Superior temporal gyrus (tissue), 1 donor: ENCODE results near the gene PPARGC1A.

Experiments
- DNase-seq: peaks from one replicate; pipeline ENCODE4 v3.0.0-alpha.2; 2016; ENCODE audit errors: extremely low spot score

Gene PPARGC1A

GRCh38 chr4:23844961-23845360, 44.9 kb downstream of the PPARGC1A start:
- DNase-seq, result no peak

GRCh38 chr4:23839279-23839678, 50.6 kb downstream of the PPARGC1A start:
- DNase-seq, result no peak

GRCh38 chr4:23838607-23839006, 51.2 kb downstream of the PPARGC1A start:
- DNase-seq, result no peak

DNA sequence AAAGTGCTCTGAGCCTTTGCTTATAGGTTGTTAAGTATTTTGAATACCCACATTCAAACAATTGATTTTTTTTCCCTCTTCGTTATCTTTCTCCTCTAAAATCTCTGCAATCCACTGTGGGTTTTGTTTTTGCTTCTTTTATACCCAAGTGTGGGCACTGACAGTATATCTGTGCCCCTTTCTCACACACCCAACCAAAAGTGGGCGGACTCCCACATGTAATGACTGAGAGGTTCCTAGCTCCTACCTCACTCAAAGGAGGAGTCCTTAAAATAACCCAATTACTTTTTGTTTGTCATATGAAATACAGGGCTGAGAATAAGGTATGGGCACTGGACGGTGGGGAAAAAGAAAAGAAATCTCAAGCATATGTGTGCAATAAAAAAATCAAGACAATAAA, 51.7 kb downstream of the PPARGC1A start:
- no peak for DNase-seq

GRCh38 chr4:23837371-23837770, 52.5 kb downstream of the PPARGC1A start:
- no peak for DNase-seq

- DNase-seq, result no peak
Measured at GRCh38 chr4:23835774-23836478, 53.9 kb downstream of the PPARGC1A start.

DNA sequence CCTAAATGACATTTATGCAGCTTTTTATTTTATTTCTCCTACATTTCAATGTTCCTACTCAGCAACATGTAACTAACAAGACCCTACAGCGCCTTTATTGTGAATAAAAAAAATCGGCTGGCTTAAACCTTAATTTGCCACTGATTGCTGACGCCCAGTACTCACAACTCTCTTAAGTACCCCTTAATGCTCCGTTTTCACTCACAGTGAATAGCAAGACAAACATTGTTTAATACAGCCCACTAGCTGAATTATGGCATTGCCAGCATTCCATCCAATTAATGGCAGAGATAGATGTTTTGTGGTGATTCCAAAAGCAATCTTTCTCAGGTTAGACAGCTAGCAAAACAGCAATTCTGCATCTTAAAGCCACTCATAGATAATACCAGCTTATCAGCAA, 61.1 kb downstream of the PPARGC1A start:
- no peak for DNase-seq

- DNase-seq, result no peak
Measured at GRCh38 chr4:23828020-23828715, 61.7 kb downstream of the PPARGC1A start.

DNA sequence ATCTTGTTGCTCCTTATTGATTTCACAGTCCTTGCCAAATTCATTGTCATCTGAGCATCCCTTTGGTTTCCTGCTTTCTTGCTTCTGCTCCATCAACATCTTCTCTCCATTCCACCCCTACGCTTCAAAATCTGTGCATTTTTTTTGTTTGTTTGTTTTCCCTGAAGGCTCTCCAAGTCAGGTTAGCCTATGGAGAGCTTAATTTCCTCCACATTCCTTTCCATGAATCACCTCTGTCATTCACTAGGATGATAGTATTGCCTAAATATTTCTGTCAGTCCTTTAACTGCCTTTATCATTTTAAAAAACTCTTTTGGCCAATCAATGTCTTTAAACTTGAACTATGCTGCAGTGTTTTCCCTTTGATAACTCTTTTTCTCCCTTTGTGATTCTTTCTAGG, 67.7 kb downstream of the PPARGC1A start:
- DNase-seq, result no peak

DNA sequence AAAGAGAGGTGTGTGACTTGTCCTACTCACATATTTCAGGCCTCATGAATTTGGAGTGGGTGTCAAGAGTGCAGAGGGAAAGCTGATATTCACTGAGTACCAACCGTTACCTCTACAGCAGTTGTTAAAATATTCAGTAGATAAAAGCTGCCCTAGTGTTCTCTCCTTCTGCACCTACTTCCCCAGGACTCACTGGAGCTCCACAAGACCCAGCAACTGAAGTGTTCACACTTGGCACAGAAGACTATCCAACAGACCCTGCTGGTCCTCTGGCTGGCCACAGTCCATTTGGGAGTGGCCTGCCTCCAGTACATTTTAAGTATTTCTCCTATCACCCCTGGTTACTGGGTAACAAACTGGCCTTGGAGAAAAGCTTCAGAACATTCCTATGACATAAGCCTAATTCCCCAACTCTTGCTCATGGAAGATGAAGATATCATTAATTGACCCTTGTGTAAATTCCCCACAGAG, 70.8 kb downstream of the PPARGC1A start:
- DNase-seq, result no peak

DNA sequence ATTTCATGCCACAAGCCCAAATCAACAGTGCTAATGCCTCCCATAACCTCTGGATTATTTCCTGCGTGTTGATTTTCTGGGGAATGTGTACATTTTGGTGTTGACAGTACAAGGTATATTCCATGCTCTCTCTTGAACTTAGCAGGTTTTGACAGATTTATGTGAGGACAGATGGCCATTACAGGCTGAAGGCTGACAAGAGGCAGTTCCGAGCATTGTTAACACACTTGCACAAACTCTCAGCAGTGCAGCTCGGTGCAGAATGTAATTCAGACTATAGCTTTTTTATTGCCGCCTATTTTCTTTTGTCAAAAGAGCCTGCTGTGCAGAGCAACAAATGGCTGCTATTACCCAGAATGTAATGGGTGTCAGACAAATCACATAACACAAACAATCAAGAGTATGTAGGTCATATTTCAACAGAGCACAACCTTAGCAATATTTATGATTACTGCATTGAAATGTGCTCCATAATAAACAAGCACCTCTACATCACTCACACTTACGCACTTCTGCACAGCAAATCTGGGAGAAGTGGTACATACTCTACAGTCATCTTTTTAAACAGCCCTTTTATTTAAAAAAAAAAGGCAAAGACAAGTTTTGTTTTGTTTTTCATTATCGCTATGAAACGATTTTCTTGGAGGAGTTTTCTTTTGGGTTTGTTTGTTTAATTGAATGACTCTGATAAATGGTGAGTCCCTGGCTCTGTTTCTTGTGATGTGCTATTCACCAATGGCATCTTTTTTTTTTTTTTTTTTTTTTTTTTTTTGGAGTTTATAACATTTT, 71.6 kb downstream of the PPARGC1A start:
- DNase-seq, result no peak

- no peak for DNase-seq
Measured at GRCh38 chr4:23814996-23815660, 74.7 kb downstream of the PPARGC1A start.

DNA sequence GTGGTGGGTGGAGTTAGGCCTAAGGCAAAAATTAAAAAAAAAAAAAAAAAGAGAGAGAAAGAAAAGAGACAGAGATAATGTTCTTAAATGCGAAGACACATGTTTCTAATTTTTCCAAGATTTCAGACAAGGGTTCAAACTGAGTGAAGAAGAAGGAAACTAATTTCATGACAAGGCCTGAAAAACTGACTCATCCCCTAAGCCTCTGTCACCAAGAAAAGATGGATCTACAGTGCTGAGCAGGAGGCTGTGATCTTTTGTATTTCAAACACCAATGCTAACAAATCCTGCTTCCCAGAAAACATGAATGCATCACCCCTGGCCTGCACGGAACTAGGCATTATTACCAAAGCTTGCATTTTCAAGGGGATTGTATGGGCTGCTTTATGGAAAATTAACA, 75.3 kb downstream of the PPARGC1A start:
- no peak for DNase-seq

DNA sequence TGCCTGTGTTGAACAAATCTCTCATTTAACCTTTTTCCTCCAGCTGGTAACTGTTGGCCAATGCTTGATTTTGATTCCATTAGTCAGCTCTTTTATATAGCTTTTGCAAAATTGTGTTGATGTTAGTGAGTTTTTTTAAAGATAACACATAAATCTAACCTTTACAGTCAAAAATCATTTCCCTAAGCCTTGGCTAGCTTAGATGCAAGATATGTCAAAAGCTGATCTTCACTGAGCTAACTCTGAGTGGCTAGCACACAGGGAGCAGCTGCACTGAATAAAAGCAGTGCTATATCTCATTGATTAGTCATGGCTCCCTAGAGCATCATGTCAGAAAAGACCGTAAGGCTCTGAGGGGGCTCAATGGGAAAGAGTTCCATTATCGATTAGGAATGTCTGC, 78.7 kb downstream of the PPARGC1A start:
- DNase-seq, result no peak

GRCh38 chr4:23805450-23805851, 84.4 kb downstream of the PPARGC1A start:
- no peak for DNase-seq

GRCh38 chr4:23789762-23790161, 100.1 kb downstream of the PPARGC1A start:
- DNase-seq, result no peak

- no peak for DNase-seq
Measured at GRCh38 chr4:23788460-23788859, 101.4 kb downstream of the PPARGC1A start.

GRCh38 chr4:23788027-23788426, 101.8 kb downstream of the PPARGC1A start:
- DNase-seq, result no peak

GRCh38 chr4:23782778-23783437, 106.9 kb downstream of the PPARGC1A start:
- DNase-seq, result no peak

- no peak for DNase-seq
Measured at GRCh38 chr4:23779839-23780238, 110.0 kb downstream of the PPARGC1A start.

- no peak for DNase-seq
Measured at GRCh38 chr4:23779422-23779821, 110.4 kb downstream of the PPARGC1A start.
